DMS79 (cell line): ENCODE measurements around the gene STMN3.
"Not testable (repeated sequence)": the region's sequence is repeated elsewhere in the genome, so short reads cannot be mapped to it uniquely, and the experiment has no call there.

Experiments
- DNase-seq: peaks from one replicate; lab custom pipeline; 2025; lab: John Stamatoyannopoulos, UW

Gene STMN3

DNA sequence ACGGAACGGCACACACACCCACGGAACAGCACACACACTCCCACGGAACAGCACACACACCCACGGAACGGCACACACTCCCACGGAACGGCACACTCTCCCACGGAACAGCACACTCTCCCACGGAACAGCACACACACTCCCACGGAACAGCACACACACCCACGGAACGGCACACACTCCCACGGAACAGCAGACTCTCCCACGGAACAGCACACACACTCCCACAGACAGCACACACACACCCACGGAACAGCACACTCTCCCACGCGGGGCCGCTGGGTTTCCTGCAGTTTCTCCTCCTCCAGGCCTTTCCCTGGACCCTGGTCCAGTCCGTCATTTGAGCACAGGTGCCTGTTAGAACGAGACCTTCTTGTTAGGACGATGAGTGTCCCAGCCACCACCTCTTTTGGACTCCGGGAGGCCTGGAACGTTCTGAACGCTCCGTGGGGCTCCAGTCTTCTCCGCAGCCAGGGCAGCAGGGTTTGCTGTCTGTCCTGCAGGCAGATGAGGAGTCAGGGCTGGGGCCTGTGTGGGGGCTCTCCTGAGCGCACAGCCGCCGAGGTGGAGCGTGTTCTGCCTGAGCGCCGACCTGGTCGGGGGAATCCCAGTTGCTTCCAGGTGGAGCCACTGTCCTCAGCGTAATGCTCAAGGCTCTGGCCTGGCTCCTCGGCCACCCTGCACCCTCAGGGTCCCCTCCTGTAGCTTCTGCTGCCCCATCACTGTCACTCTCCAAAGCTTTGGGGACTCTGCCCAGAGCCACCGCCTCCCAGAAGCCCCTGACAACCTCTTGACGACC is 25.6 kb upstream of the STMN3 start:
- DNase-seq, result no peak

DNA sequence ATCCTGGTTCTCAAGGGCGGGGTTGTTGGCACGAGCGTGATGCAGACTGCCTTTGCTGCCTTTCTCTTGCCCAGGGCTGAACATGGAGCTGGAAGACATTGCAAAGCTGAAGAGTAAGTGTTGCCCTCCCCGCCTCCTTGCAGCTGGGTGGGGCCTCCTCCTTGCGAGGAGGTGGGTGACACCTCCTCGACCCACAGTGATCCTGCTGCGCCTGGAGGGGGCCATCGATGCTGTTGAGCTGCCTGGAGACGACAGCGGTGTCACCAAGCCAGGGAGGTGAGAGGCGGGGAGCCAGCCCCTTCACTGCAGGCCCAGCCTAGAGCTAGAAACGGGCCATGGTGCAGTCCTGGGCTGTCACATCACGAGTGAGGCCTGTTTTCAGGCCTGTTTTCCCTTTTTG is 24.8 kb upstream of the STMN3 start:
- no peak for DNase-seq

DNA sequence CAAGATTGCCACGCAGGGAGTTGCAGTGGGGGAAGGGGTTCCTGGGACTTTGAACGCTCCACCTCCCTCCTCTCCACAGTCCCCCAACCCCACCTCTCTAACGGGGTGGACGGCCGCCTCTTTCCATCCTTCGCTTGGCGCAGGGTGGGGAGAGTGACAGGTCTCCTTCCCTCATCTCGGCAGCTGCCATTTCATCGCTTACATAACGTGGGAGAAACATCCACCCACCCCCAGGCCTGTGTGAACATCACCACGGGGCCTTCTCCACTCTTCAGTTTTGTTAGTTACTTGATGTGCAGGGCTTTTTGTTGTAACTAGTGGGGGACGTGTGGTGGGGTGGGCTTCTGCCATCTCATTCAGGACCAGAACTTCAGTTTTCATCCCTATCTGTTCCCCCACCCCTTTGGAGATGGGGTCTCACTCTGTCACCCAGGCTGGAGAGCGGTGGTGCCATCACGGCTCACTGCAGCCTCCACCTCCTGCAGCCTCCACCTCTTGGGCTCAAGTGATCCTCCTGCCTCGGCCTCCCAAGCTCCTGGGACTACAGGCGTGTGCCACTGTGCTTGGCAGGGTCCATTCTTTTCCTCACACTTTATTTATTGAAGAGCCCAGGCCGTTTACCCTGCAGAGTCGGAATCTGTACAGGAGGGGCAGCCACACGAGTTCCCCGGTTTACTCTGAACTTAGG is 22.6 kb upstream of the STMN3 start:
- DNase-seq, result no peak

DNA sequence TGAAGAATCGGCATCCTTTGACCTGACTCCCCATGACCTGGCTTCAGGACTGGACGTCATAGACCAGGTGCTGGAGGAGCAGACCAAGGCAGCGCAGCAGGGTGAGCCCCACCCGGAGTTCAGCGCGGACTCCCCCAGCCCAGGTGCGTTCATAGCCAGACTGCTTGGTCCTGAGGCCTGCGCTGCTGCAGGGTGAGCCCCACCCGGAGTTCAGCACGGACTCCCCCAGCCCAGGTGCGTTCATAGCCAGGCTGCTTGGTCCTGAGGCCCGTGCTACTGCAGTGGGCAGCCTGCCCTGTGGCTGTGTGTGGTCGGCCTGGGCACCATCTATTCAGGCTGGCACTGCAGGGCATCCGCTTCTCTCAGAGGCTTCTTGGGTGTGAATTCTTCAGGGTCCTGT is 20.7 kb upstream of the STMN3 start:
- DNase-seq, result no peak

DNA sequence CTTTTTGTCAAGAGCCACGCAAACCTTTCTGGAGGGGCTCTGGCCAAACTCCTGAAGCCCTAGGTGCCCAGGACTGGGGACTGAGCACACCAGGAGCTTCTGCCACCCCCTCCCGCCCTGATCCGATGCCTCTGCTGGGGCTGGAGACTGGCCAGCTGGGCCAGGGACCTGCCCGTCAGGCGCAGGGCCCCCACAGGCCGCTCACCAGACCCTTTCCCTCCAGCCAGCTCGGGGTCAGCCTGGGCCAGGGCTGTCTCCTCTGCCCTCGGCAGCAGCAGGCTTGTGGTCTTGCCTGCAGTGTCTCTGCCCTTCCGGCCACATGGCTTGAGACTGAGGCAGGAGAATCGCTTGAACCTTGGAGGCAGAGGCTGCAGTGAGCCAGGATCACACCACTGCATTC is 19.4 kb upstream of the STMN3 start:
- no peak for DNase-seq

DNA sequence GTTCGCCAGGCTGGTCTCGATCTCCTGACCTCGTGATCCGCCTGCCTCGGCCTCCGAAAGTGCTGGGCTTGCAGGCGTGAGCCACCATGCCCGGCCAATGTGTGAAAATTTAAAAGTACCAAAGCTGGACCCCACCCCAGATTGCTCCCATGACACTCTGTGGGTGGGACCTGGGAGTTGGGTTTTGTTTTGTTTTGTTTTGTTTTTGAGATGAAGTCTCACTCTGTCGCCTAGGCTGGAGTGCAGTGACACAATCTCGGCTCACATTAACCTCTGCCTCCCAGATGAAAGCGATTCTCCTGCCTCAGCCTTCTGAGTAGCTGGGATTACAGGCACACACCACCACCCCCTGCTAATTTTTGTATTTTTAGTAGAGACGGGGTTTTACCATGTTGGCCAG is 18.5 kb upstream of the STMN3 start:
- DNase-seq, result not testable (repeated sequence)

DNA sequence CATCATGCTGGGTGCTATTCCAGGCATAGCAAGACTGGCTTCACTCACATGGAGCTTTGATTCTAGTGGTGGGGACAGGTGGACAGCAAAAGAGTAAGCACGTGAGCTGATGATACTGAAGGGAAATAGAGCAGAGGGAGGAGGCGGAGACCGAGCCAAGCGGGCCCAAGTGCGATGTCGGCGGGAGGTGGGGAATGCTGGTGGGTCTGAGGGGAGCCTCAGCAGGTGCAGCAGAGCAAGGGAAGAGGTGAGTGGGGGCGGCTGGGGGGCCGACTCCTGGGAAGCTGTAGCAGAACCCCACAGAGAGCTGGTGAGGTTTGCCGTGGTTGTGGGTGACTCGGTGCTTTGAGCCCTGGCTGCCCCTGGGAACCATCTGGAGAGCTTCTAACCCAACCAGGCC is 15.1 kb upstream of the STMN3 start:
- no peak for DNase-seq

DNA sequence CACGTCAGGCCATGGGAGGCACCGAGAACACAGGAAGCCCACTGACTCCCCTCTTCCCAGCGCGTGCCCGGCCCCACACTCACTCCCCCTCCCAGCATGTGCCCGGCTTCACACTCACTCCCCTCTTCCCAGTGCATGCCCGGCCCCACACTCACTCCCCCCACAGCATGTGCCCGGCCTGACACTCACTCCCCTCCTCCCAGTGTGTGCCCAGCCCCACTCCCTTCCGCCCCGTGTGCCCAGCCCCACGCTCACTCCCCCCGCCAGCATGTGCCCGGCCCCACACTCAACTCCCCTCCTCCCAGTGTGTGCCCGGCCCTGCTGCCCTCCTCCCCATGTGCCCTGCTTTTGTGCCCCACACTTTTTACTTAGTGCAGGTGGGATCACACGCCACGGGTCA is 14.6 kb upstream of the STMN3 start:
- DNase-seq, result no peak

DNA sequence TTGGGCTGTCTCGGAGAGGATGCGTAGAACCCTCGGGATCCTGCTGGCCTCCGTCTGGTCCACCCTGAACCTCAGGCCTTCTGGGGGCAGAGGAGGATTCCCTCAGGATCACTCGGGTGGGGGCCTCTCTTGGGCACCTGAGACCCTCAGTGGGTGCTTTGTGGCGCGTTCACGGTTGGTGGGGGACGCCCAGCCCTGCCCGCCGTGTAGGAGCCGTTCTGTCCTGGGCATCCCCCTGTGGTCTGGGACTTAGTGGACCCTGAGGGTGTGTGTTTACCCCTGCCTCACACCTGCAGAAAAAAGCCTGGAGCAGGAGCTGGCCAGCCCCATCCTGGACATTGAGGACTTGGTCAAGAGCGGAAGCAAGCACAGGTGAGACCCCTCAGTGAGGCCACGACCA is 12.5 kb upstream of the STMN3 start:
- DNase-seq, result no peak

DNA sequence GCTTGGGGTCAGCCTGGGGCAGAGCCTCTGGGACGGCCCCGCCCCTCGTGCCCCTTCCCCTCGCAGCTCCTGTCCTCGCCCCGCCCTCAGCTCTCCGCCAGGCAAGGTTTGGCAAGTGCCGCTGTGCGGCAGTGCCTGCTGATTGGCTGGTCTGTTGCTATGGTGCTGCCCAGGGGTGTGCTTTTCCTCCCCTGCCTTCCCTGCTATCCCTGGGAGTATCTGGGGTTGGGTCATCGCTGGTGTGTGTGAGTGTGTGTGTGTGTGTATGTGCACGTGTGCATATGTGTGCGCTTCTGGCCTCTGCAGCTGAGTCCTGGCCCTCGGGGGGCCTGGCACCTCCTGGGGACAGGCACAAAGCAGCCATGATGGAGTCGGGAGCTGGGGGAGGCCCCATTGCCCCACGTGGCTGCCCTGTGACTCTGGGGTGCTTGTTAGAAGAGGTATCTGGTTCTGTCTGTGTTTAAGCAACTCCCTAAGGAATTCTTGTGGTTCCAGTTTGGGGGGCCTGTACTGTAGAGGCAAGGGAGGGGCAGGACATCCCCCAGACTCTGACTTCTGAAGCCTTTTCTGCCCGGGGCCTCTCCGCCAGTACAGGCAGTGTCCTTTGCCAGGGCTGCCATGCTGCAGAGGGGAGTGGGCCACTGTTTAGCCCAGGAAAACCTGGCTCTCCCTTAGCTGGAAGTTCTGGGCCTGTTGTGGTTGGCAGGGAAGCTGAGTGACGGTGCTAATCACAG is 11.8 kb upstream of the STMN3 start:
- DNase-seq, result no peak

DNA sequence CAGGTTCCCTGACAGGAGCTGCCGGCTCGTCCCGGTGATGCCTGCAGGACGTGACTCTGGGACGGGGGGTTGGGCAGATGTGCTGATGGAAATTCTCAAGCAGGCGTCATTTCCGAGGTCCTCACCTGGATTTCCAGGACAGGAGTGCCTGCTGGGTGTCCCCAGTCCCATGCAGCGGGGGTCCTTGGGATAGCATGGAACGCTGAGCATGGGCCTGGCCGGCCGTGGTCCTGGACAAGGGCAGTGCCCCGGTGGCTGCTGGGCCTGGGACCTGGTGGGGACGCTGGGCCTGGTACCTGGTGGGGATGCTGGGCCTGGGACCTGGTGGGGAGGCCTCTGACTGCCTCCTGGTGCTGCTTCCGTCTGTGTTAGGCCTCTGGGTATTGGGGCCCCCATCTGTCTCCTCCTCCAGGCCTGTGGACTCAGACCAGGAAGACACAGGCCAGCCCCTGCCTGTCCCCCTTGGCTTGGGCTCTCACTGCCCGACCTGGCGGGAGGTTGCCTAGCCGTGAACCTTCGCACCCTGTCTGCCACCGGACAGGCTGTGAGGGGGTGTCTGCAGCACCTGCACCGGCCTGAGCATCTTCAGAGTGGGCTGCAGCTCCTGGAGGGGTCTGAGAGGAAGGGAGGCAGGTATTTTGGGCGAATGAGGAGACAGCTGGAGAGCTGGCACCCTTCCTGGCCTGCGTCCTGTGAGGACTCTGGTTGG is 11.1 kb upstream of the STMN3 start:
- DNase-seq, result no peak

DNA sequence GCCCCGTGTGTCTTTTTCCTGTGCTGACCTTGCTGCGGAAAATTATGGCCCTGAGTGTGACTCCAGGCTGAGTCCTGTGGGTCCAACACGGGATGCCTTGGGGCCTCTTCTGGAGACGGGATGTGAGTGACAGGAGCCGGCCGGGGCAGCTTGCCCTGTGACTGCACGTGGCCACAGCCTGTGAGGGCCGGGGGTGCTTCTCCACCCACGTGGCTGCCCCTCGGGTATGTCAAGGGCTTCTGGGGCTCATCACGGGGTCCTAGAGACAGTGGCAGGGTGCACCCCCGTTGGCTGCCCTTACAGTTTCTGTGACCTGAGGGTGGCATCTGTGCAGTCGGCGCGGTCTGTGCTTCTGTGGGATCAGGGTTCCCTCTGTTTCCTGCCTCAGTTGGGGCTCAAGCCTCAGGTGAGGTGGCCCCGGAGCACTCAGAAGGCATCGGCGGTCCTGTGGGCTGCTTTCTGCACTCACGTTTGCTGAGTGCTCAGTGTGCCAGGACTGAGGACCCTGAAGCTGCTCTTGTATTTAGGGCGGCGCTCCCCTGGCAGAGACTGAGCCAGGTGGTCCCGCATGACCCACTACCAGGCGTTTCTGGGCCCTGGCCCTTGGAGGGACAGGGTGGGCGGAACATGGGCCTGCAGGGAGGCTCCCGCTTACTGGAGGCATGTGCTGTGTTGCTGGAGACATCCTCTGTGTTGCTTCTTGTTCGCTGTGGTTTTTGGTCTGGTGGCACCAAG is 10.3 kb upstream of the STMN3 start:
- no peak for DNase-seq

DNA sequence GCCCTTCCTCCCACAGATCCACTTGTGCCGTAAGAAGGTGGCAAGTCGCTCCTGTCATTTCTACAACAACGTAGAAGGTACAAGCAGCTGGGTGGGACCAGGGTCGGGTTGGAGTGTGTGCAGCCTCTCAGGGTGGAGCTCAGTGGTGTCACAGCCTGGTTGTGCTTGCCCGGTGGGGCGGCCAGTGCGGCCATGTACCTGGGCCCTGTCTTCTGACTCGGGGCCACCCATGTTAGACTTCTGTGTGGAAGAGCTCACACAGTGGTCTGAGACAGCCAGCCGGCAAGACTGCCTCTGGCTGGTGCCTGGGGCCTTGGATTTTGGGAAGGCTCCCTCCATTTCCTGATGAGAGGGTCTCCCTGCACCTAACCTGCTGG is 9.6 kb upstream of the STMN3 start:
- DNase-seq, result no peak

DNA sequence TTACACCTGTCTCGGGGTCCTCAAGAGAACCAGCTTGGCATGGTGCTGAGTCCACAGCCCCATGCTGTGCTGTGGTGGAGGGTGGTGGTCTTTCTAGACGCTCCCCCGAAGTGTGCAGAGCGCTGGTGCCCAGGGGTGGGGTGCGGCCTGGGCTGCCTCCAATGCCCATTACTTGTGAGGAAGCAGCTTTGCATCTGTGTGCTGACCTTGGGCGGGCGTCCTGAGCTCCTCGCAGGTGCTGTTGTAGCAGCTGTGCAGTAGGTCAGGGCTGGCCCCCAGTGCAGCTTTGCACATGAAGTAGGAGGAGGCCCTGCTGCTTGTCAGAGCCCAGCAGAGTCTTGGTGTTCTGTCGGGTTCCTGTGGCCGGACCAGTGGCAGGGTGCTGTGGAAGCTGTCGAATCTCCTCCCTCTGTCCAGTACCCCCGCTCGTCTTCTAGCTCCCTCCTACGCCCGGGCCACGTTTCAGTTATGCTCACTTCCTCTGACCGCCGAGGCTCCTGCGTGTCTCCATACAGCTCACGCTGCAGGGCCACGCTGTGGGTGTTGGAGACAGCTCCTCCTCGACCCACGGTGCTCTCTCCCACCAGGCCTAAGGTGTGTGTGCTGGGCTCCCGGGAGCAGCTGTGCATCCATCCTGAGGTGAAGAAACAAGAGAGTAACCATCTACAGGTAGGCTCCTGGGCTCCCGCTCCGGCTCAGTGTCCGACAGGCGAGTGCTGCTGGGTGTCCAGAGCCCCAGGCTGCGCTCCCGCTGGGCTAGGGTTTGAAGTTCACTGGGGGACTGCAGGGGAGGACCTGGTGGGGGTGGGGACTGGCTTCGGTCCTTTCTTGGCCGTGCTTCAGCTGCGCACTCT is 9.0 kb upstream of the STMN3 start:
- no peak for DNase-seq

DNA sequence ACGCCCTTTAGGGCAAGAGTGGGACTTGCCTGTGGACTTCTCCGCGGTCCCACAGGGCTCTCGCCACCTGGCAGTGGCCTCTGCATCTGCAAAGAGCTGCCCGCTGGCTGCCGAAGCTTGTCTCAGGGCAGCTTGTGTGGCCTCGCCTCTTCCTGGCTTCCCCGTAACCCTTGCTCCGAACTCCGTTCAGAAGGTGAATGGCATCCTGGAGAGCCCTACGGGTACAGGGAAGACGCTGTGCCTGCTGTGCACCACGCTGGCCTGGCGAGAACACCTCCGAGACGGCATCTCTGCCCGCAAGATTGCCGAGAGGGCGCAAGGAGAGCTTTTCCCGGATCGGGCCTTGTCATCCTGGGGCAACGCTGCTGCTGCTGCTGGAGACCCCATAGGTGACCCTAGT is 7.9 kb upstream of the STMN3 start:
- DNase-seq, result no peak

DNA sequence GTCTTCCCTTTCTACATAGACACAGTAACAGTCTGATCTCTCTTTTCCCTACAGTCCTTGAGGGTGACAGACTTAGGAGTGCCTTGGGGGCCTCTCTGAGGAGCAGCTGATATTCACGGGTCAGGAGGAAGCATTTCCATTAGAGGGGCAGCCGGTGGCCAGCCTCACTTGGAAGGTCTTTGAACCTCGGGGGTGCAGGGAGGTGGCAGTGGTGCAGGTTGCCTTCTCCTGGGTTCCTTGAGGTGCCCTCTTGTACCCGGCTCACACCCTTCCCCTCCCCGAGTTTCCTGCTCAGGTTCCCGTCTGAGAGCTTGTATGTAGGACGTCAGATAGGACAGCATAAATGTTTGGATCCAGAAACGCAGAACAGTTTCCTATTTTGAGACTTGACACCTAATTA is 7.4 kb upstream of the STMN3 start:
- DNase-seq, result no peak

DNA sequence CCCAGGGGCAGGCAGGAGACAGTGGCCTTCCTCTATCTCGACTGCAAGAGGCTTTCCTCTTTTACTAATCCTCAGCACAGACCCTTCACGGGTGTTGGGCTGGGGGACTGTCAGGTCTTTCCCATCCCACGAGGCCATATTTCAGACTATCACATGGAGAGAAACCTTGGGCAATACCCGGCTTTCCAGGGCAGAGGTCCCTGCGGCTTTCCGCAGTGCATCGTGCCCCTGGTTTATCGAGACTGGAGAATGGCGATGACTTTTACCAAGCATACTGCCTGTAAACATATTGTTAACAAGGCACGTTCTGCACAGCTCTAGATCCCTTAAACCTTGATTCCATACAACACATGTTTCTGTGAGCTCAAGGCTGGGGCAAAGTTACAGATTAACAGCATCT is 7.0 kb upstream of the STMN3 start:
- not testable (repeated sequence) for DNase-seq

DNA sequence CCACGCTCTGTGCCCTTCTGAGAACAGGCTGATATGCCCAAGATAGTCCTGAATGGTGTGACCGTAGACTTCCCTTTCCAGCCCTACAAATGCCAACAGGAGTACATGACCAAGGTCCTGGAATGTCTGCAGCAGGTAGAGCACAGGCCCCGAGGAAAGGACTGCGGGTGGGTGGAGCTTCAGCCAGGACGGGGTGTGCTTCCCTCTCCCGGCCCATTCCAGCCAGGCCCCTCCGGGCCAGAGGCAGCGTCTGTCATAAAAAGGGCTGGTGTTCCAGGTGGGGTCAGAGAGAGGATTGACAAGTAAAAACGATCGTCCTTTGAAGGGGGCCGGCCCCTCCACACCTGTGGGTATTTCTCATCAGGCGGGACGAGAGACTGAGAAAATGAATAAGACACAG is 6.1 kb upstream of the STMN3 start:
- no peak for DNase-seq

DNA sequence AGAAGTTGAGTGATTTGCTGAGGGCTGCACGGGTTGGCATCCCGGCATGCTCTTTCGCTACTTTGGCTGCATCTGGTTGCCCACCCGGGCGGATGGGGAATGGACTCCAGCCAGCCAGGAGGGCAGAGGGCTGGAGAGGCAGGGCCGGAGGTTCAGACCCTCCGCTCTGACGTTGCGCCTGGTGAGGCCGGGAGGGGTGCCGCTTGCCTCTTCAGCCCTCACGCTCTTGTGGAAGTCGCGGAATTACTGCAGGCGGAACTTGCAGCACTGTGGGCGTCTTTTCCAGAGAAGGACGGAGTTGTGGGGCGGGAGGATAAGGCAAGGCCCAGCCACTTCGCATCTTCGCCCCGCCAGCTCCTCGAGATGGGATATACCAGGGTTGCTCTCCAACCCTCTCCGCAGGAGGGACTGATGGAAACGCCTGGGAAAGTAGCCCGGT is 5.5 kb upstream of the STMN3 start:
- DNase-seq, result no peak

DNA sequence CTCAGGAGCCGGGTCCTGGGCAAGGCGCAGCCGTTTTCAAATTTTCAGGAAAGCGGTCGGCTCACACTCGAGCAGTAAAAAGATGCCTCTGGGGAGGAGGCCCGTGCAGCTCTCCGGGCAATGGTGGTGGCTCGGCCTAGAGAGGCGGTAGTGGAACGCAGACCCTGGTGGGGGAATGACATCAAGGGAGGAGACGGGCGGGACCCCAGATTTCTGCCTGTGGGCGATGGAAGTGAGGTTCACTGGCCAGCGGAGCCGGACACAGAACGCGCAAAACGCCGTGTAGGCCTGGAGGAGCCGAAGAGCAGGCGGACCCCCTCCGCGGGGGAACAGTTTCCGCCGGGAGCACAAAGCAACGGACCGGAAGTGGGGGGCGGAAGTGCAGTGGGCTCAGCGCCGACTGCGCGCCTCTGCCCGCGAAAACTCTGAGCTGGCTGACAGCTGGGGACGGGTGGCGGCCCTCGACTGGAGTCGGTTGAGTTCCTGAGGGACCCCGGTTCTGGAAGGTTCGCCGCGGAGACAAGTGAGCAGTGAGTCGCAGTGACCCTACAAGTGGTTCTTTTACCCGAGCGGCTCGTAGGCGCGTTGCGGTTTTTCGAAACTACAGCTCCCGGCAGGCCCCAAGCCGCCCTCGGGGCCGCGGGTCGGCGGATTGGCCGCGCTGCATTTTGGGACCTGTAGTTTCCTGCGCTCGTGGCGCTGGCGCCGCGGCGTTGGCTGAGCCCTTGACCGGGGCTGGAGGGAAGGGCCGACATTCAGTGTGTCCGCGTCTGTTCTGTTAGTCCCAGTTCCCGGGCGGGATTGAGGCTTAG is 4.9 kb upstream of the STMN3 start, which contains the start of gene RTEL1:
Gene RTEL1 (plus strand): TSS at position 376 of the 812 bp plus-strand sequence. CDS start 1,091 bp downstream, outside the sequence.
- peak; percentile 85 for DNase-seq
